Upper lobe of left lung (tissue), 4 donors: ENCODE measurements around the gene MAK.

ENCODE experiments used
- EP300 ChIP-seq, 4 donors: sonication (generic); formaldehyde crosslinking; IDR thresholded peaks; one replicate each; pipeline ENCODE4 v1.5.1; 2017; ENCODE audit warnings: antibody characterized with exemption in 4 of 4, control low read depth in 2 of 4
- POLR2A ChIP-seq, 4 donors: fragments of 450-650 bp; IDR thresholded peaks; one replicate each; pipeline ENCODE4 v1.5.1; 2016 to 2017; ENCODE audit warnings: antibody characterized with exemption in 4 of 4, mild to moderate bottlenecking in 2 of 4
- POLR2AphosphoS5 ChIP-seq, 2 donors: sonication (generic); formaldehyde crosslinking; IDR thresholded peaks; one replicate each; pipeline ENCODE4 v1.5.1; 2017; ENCODE audit warnings: antibody characterized with exemption in 2 of 2
- TF ChIP-seq, protein P1 (sequence below), 6 experiments: fragments of 450-650 bp in 4 of 6; fragments of 200-600 bp in 2 of 6; sonication (generic) in 2 of 6; IDR thresholded peaks; one replicate each; pipeline ENCODE4 v1.5.1; 2016 to 2019; ENCODE audit warnings: antibody characterized with exemption in 6 of 6

DNA sequence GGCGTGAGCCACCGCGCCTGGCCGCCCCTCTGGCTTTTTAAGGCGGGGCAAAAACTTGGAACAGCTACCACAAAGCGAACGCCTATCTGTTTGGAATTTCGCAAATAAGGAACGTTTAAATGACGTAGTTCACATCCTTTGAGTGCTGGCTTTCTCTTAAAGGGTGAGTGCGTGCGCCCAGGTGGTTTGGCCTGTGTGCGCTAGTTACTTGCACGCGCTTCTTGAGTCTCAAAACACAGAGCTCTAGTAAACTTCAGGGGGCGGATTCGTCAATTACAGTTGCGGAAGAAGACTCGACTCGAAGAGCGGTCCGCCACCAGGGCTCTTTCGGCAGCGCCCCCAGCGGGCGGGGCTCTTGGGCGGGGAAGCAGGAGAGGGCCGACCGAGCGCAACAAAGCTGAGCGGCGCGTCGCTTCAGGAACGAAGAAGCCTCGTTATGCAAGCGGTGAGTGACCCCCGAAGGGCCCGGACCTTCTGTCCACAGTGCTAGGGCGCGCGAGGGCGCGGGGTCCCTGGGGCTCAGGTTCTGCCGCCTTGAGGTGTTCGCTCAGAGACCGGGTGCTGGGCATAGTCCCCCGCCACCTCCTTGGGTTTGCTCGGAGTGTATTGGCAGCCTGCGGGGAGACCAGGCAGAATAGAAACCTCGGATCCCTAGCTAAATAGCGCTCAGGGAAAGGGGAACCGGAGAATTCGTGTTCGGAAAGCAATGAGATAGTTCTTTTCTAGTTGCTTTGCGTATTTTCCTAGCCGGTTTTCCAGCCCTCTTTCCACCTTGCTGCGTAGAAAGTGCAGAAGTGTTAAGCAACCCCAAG is 48.6 kb upstream of the MAK start, which contains the start of gene SYCP2L:
- TF ChIP-seq, protein P1, sequence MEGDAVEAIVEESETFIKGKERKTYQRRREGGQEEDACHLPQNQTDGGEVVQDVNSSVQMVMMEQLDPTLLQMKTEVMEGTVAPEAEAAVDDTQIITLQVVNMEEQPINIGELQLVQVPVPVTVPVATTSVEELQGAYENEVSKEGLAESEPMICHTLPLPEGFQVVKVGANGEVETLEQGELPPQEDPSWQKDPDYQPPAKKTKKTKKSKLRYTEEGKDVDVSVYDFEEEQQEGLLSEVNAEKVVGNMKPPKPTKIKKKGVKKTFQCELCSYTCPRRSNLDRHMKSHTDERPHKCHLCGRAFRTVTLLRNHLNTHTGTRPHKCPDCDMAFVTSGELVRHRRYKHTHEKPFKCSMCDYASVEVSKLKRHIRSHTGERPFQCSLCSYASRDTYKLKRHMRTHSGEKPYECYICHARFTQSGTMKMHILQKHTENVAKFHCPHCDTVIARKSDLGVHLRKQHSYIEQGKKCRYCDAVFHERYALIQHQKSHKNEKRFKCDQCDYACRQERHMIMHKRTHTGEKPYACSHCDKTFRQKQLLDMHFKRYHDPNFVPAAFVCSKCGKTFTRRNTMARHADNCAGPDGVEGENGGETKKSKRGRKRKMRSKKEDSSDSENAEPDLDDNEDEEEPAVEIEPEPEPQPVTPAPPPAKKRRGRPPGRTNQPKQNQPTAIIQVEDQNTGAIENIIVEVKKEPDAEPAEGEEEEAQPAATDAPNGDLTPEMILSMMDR (IDR thresholded peaks at IDR 0.05), result peak in 2 of 6 experiments; percentile 23 to 37
- TF ChIP-seq POLR2AphosphoS5 (IDR thresholded peaks at IDR 0.05) (no peak), POLR2A (IDR thresholded peaks at IDR 0.05) (no peak), EP300 (IDR thresholded peaks at IDR 0.05) (no peak)
